HCT116 (cell line): ENCODE data around the gene WBP1. TPM values are rescaled to one million over a fixed set of nuclear protein-coding genes. Genes with fewer than 3 reads are reported as not detected.
A peak's percentile ranks its signal among the peaks of the same experiment; 100 is the strongest.

Source experiments
- ATAC-seq: fragments of 200-7000 bp; cut with Tn5 transposase; 2 replicates; pipeline ENCODE4 v1.9.1; 2020; ENCODE audit warnings: mild to moderate bottlenecking, moderate library complexity
- BruUV-seq: library from RNA; stranded (reverse); fragments of 400-500 nt; replicated peaks from 2 replicates; lab custom pipeline; 2021; lab: Mats Ljungman, UMichigan
- CTCF ChIA-PET: fragments of 300-600 bp; sonication (Branson Sonifier 250); formaldehyde crosslinking; loops from one replicate; lab custom pipeline; 2021; ENCODE audit warnings: antibody characterized with exemption; lab: Charles Lee
- POLR2A ChIA-PET: fragments of 300-600, 350-600 bp; sonication (Branson Sonifier 250); formaldehyde crosslinking; loops from one replicate; lab custom pipeline; 2021; ENCODE audit warnings: antibody characterized with exemption; lab: Charles Lee
- RAD21 ChIA-PET, 2 experiments: fragments of 300-600 bp; sonication (Branson Sonifier 250); formaldehyde crosslinking; loops; one replicate each; lab custom pipeline; 2023; ENCODE audit warnings: low total read pairs in 2 of 2; ENCODE audit not compliant: uncharacterized antibody in 2 of 2, unreplicated experiment in 2 of 2, low non-redundant PET in 1 of 2; lab: Charles Lee
- DNase-seq: peaks from one replicate; pipeline ENCODE4 v3.0.0-alpha.2; 2010; ENCODE audit warnings: low read depth, low spot score
- H2AFZ ChIP-seq: fragments of 200-600 bp; shearing (Covaris generic), sonication (generic); 2 replicates; pipeline ENCODE4 v1.6.1; 2017; ENCODE audit warnings: low read depth, mixed run types, mixed read lengths, antibody characterized with exemption, low read length; ENCODE audit not compliant: poor library complexity, severe bottlenecking
- H3K27ac ChIP-seq: 2 replicates; pipeline ENCODE4 v1.5.1; 2012; ENCODE audit warnings: low read depth, low read length
- H3K27me3 ChIP-seq: fragments of 200-600 bp; sonication (generic); 2 replicates; pipeline ENCODE4 v1.6.1; 2016; ENCODE audit warnings: mixed run types, low read length, mixed read lengths; ENCODE audit not compliant: insufficient read depth
- H3K36me3 ChIP-seq, 2 experiments: fragments of 200-500 bp in 1 of 2; fragments of 200-600 bp in 1 of 2; sonication (Bioruptor generic) in 1 of 2; sonication (generic) in 1 of 2; 2 replicates each; pipeline versions ENCODE4 v1.5.1 to v1.6.1; 2014 to 2016; ENCODE audit warnings: low read length in 2 of 2, inconsistent platforms in 1 of 2, mixed read lengths in 1 of 2, mixed run types in 1 of 2; ENCODE audit not compliant: insufficient read depth in 2 of 2, control insufficient read depth in 1 of 2
- H3K4me1 ChIP-seq, 2 experiments: fragments of 200-600 bp in 1 of 2; sonication (generic) in 1 of 2; 2 replicates each; pipeline versions ENCODE4 v1.5.1 to v1.6.1; 2012 to 2017; ENCODE audit warnings: low read length in 2 of 2, inconsistent platforms in 1 of 2, mild to moderate bottlenecking in 1 of 2, mixed read lengths in 1 of 2, mixed run types in 1 of 2, moderate library complexity in 1 of 2; ENCODE audit not compliant: insufficient read depth in 2 of 2, control insufficient read depth in 1 of 2
- H3K4me2 ChIP-seq: fragments of 200-600 bp; sonication (generic); 2 replicates; pipeline ENCODE4 v1.6.1; 2017; ENCODE audit warnings: mixed run types, low read length, mixed read lengths
- H3K4me3 ChIP-seq, 2 experiments: fragments of 200-600 bp in 1 of 2; sonication (generic) in 1 of 2; replicated peaks in 1 of 2; 2 replicates each; pipeline ENCODE4 v1.5.1; 2011 to 2016; ENCODE audit warnings: low read length in 2 of 2, control low read depth in 1 of 2, low read depth in 1 of 2, mild to moderate bottlenecking in 1 of 2, mixed read lengths in 1 of 2, mixed run types in 1 of 2
- H3K79me2 ChIP-seq: fragments of 200-600 bp; sonication (generic); 2 replicates; pipeline ENCODE4 v1.6.1; 2017; ENCODE audit warnings: mild to moderate bottlenecking, mixed run types, low read length, moderate library complexity, mixed read lengths; ENCODE audit not compliant: insufficient read depth
- H3K9ac ChIP-seq: fragments of 200-600 bp; sonication (generic); 2 replicates; pipeline ENCODE4 v1.6.1; 2016; ENCODE audit warnings: low read length, mixed read lengths
- H3K9me2 ChIP-seq: fragments of 200-600 bp; sonication (generic), shearing (Covaris generic); 2 replicates; pipeline ENCODE4 v1.6.1; 2017; ENCODE audit warnings: mixed run types, mild to moderate bottlenecking, moderate library complexity; ENCODE audit not compliant: insufficient read depth
- H3K9me3 ChIP-seq, 2 experiments: fragments of 200-500 bp in 1 of 2; fragments of 200-600 bp in 1 of 2; sonication (Bioruptor generic) in 1 of 2; sonication (generic) in 1 of 2; 2 replicates each; pipeline ENCODE4 v1.6.1; 2014 to 2017; ENCODE audit warnings: low read length in 2 of 2, mixed read lengths in 2 of 2, inconsistent platforms in 1 of 2, low read depth in 1 of 2, mild to moderate bottlenecking in 1 of 2, mixed run types in 1 of 2, moderate library complexity in 1 of 2; ENCODE audit not compliant: control insufficient read depth in 1 of 2, insufficient read depth in 1 of 2
- H4K20me1 ChIP-seq: fragments of 200-600 bp; sonication (generic), shearing (Covaris generic); 2 replicates; pipeline ENCODE4 v1.6.1; 2017; ENCODE audit warnings: mixed run types, mild to moderate bottlenecking, moderate library complexity; ENCODE audit not compliant: insufficient read depth
- CBX3 ChIP-seq: IDR thresholded peaks from 2 replicates; pipeline ENCODE4 v1.6.1; 2012; ENCODE audit warnings: low read depth
- CTCF ChIP-seq, 3 experiments: fragments of 200-600 bp in 1 of 3; sonication (generic) in 1 of 3; IDR thresholded peaks in 2 of 3; conservative IDR thresholded peaks in 1 of 3; 2 replicates each; pipeline ENCODE4 v1.5.1; 2012 to 2017; ENCODE audit warnings: low read depth in 2 of 3, low read length in 2 of 3, antibody characterized with exemption in 1 of 3, borderline replicate concordance in 1 of 3, control low read depth in 1 of 3, mild to moderate bottlenecking in 1 of 3, mixed read lengths in 1 of 3, mixed run types in 1 of 3, moderate library complexity in 1 of 3; ENCODE audit not compliant: insufficient read depth in 1 of 3
- EGR1 ChIP-seq: IDR thresholded peaks from 2 replicates; pipeline ENCODE4 v1.6.1; 2012; ENCODE audit warnings: low read depth
- JUND ChIP-seq: IDR thresholded peaks from 2 replicates; pipeline ENCODE4 v1.6.1; 2012
- RAD21 ChIP-seq: IDR thresholded peaks from 2 replicates; pipeline ENCODE4 v1.6.1; 2012; ENCODE audit warnings: low read depth, mild to moderate bottlenecking
- SRF ChIP-seq: IDR thresholded peaks from 2 replicates; pipeline ENCODE4 v1.6.1; 2012; ENCODE audit warnings: low read depth
- TCF7L2 ChIP-seq: IDR thresholded peaks from 2 replicates; pipeline ENCODE4 v1.7.0; 2011; ENCODE audit warnings: borderline replicate concordance, inconsistent platforms; ENCODE audit not compliant: insufficient read depth, insufficient read length; ENCODE audit errors: extremely low read depth
- ZBTB33 ChIP-seq: IDR thresholded peaks from 2 replicates; pipeline ENCODE4 v1.6.1; 2011; ENCODE audit warnings: mild to moderate bottlenecking, low read length, moderate library complexity; ENCODE audit not compliant: insufficient replicate concordance; ENCODE audit errors: extremely low read depth
- intact Hi-C: fragments of 100-400 bp; cut with micrococcal nuclease; formaldehyde crosslinking; loops from 2 replicates; pipeline ENCODE4 v1.10.0; 2022
- total RNA-seq: library from RNA; stranded (reverse); gene quantifications from one replicate; pipeline ENCODE4 v1.2.1, GENCODE V29; 2021; ENCODE audit not compliant: unreplicated experiment

The WBP1 gene
- total RNA-seq, 1 experiment from 2014 or later = 64.7 TPM

- no TSS peak for BruUV-seq
- Histone ChIP-seq H2AFZ (no peak overlapping the region), H3K79me2 (no peaks in the 10 kb centered on the region), H4K20me1 (no peaks in the 10 kb centered on the region), H3K27ac (no peak overlapping the region)
- intact Hi-C loops = no loop called here
- TF ChIP-seq JUND = no peak
- no peak for TF ChIP-seq SRF
- TF ChIP-seq EGR1 = no peak
- no peak for TF ChIP-seq TCF7L2
- TF ChIP-seq, all 23 proteins: peak for 0
- CTCF ChIA-PET = no interaction called here
- POLR2A ChIA-PET = no interaction called here
- RAD21 ChIA-PET = no interaction called here
- H3K9me2 ChIP-seq = no peaks in the 10 kb centered on the region
- no peaks in the 10 kb centered on the region for H3K27me3 ChIP-seq
- DNase-seq (no peak), ATAC-seq (no peak)
- H3K9ac ChIP-seq = no peak overlapping the region
- H3K4me3 ChIP-seq = no peak overlapping the region
- H3K9me3 ChIP-seq = no peaks in the 10 kb centered on the region
- H3K4me2 ChIP-seq = no peak overlapping the region
- no peaks in the 10 kb centered on the region for H3K36me3 ChIP-seq
- peaks cover 0 to 6% of the 10 kb centered on the region in 2 experiments; a peak in 2 of 4 replicates for H3K4me1 ChIP-seq
Observed at GRCh38 chr2:74415762-74416395, 42.4 kb upstream of the WBP1 start.

GRCh38 chr2:74416778-74417177, 41.5 kb upstream of the WBP1 start:
- H3K4me1 ChIP-seq = peaks cover 0 to 14% of the 10 kb centered on the region in 2 experiments; a peak in 2 of 4 replicates
- no peak overlapping the region for H3K27ac ChIP-seq
- CTCF ChIA-PET = no interaction called here
- POLR2A ChIA-PET = no interaction called here
- H3K4me3 ChIP-seq = no peak overlapping the region
- TF ChIP-seq CBX3 (no peak), ZBTB33 (no peak), RAD21 (peak; percentile 49), CTCF (IDR thresholded peaks at IDR 0.05 in 2 of 3, conservative IDR thresholded peaks at IDR 0.05 in 1 of 3; ENCODE audit: borderline replicate concordance in 1 of 3, insufficient read depth in 1 of 3, low read depth in 2 of 3, low read length in 2 of 3) (peak in 1 of 3 experiments; percentile 25; a peak in 1 of 6 replicates)
- H4K20me1 ChIP-seq = no peaks in the 10 kb centered on the region
- no peaks in the 10 kb centered on the region for H3K27me3 ChIP-seq
- H2AFZ ChIP-seq = no peak overlapping the region
- no peaks in the 10 kb centered on the region for H3K9me3 ChIP-seq
- H3K4me2 ChIP-seq = no peak overlapping the region
- H3K9me2 ChIP-seq = no peaks in the 10 kb centered on the region
- no peak for DNase-seq
- intact Hi-C loops = no loop called here
- RAD21 ChIA-PET = no interaction called here
- no peak for ATAC-seq
- no TSS peak for BruUV-seq
- no peak overlapping the region for H3K9ac ChIP-seq
- no peaks in the 10 kb centered on the region for H3K79me2 ChIP-seq
- H3K36me3 ChIP-seq = no peaks in the 10 kb centered on the region
